ENCODE results near the gene AFF4.

Gene AFF4

GRCh38 chr5:132853323-132853722 is 110.1 kb downstream of the AFF4 start:
- no peak for FAIRE-seq

GRCh38 chr5:132850066-132850465 is 113.4 kb downstream of the AFF4 start:
- no peak for FAIRE-seq

DNA sequence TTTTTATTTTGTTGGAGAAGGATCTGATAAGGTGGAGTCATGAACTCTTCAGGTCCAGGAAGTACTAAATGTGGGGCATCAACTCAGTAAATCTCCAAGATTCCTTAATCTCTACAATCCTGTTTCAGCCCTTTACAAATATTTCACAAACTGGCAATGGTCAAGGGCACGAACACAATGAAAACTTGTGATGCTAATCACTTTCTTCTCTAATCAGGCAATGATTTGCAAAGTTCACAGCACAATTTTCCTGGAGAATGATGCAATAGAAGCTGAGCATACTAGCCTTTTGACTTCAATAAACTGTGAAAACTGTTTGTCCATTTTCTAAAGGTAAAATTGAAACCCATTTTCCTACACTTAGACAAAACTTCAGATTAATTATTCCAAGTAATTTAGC is 114.1 kb downstream of the AFF4 start:
- no peak for FAIRE-seq

GRCh38 chr5:132848270-132848669 is 115.2 kb downstream of the AFF4 start:
- no peak for FAIRE-seq

- no peak for FAIRE-seq
These were observed 122.1 kb downstream of the AFF4 start for GRCh38 chr5:132841305-132841704.

DNA sequence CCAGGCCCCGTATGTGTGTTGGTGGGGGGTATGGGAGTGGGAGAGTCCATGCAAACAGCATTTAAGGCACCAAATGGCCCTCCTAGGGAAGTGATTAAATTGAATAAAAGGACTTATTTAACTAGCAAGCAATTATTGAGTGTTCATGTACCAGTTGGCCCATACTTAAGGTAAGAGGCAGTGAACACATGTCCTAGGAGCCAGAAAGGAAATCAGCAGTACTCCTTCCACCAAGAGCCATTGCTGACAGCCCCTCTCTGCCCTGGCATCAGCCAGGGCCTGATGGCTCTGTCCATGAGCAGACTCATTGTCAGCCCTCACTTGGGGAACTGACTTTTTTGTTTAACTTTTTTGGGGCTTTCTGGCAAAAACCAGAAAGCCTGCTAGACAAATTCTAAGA is 122.5 kb downstream of the AFF4 start:
- no peak for FAIRE-seq

- no peak for FAIRE-seq
These were observed 123.1 kb downstream of the AFF4 start for GRCh38 chr5:132840313-132840712.

- no peak for FAIRE-seq
These were observed 123.8 kb downstream of the AFF4 start for GRCh38 chr5:132839426-132840301.

GRCh38 chr5:132838516-132839282 is 124.7 kb downstream of the AFF4 start:
- FAIRE-seq = no peak

GRCh38 chr5:132837868-132838267 is 125.6 kb downstream of the AFF4 start:
- no peak for FAIRE-seq

GRCh38 chr5:132836852-132837251 is 126.6 kb downstream of the AFF4 start:
- FAIRE-seq = no peak

DNA sequence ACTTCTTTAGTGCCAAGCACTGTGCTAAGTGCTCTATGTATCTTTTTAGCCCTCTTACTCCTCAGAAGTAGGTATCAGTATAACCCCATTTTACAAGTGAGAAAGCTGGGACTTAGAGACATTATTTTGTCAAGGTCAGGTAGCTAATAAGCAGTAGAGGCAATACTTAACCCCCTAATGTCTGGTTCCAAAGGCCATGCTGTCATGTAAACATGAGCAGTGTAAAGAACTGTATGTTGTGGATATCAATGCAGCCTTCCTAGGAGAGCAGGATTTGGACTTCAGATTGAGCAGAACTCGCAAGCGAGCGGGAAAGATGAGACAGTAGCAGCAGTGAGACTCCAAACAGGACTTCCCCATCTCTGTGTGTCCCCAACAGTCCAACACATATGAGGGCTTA is 129.4 kb downstream of the AFF4 start:
- FAIRE-seq = no peak

GRCh38 chr5:132832612-132833011 is 130.8 kb downstream of the AFF4 start:
- FAIRE-seq = no peak

DNA sequence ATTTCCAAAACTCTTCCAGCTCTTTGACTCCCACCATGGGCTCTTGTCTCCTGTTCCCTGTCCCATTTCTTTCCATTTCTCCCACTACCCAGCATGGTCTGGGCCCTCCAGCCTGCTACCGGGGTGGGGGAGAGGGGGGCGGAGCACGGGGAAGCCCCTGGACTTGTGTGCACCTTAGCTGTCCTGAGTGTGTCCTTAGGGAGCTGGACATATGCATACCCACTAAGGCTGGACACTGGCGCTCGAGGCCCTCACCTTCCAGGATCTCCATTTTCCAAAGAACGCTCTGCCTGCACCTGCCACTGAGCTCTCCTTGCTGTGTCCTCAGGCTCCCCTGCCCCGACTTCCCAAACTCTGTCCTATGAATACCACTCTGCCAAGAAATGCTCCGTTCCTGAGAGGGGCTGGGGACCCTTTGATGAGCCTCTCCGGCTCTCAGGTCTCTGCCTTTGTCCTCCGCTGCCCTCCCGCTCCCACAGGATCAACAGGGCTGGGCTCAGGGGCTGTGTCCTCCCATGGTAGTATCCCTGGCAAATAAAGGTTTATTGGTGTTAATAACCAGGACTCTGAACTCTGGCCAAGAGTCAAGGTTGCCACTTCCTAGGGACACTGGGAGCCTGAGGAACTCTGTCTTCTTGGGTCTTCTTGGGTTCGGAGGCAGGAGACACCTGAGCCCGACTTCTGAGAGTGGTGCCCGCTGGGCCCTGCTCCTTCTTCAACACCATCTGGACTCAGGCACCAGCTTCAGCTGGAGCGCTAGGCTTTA is 132.2 kb downstream of the AFF4 start:
- FAIRE-seq = no peak

DNA sequence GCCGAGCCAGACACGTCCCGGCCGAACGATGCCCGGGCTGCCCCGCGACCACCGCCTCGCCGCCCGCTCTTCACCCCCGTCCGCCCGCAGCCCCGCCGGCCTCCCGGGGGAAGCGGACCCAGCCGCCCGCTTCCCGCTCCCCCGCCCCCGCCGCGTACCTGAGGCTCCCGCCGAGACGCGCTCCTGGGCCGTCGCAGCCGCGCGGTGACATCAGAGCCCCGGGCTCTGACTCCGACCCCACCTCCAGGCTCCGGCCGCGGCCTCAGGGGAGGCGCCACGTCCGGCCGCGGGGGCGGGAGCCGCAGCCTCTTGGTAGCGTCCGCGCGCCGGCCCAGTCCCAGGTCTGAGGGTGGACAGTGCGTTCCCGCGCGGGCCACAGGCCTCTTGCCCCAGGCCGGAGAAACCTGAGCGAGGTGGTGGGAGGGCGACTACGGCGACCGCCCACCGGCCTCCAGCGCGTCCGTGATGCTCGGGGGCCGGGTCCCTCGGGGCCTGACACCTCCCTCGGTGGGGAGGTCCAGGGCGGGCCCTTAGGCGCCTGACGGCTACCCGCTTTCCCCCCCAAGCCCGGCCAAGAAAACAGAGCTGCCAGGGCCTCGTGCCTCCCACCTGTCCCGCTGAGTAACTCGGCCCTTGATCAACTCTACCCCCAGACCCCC is 132.9 kb downstream of the AFF4 start, which contains the start of gene SHROOM1:
SHROOM1 (minus strand) TSS at position 212 of the 659 bp plus-strand sequence. CDS start 4,507 bp downstream, outside the sequence.
- no peak for FAIRE-seq

GRCh38 chr5:132829742-132830435 is 133.5 kb downstream of the AFF4 start:
- FAIRE-seq = no peak

- no peak for FAIRE-seq
These were observed 134.5 kb downstream of the AFF4 start for GRCh38 chr5:132828846-132829494.

DNA sequence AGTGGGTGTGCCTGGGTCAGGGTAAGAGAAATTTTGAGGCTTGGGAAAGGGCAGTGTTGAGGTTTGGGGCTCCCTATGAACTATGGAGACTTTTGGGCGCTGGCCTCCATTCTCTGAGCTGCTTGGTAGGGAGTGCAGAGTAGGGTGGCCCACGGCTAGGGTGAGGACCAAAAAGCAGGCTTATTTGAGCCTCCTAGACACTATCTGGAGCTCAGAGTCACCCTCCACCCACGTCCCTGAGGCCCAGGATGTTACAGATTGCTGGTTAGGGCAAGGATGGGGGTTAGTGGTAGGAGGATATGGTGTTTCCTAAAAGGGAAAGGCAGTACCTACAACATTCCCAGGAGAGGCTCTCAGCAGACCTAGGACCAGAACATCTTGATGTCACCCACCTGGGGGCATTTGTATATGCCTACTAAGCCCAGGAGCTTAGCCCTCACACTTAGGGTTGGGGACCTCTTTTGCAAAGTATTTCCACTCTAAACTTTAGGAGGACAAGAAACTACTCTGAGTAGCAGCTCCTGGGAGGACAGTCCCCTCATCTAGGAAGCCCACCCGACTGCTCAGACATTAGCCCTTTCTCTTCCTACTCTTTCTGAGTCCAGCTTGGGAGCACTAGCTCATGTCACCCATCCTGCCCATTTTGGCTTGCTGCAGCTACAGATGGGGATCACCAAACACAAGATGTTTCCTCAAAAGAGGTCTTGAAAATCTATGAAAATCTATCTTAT is 135.3 kb downstream of the AFF4 start:
- FAIRE-seq = no peak

DNA sequence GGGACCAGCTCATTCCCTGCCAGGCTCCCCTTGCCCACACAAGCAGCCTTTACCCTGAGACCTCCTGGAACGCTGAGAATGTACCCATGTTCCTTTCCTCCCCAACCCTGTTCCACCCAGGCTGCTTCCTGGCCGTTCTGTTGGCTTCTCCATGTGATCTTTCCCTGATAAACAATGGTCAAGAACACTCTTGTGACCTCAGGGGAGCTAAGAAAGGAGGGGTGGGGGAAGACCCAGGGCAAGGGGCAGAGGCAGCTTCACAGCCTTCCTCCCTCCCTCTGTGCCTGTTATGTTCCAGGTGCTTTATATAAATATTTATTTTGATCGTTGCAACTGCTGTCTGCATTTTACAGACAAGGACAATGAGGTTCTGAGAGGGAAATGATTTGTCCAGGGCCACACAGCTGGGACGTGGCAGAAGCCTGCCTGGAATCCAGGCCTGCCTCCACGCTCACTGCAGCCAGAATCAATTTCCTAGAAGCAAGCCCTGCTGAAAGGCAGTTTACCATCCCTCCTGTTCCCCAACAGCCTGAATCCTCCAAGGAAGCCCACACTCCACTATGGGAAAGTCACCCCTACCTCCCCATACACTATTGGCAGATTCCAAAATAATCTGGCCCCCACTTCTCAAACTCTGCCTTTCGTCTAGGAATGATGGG is 136.9 kb downstream of the AFF4 start:
- FAIRE-seq = no peak

GRCh38 chr5:132825834-132826391 is 137.5 kb downstream of the AFF4 start:
- no peak for FAIRE-seq
